VCaP (cell line): ENCODE results near the gene TES.

Experiments used
- H3K27ac ChIP-seq: fragments of 450-650 bp; 2 replicates; pipeline ENCODE4 v1.5.1; 2017
- CTCF ChIP-seq: fragments of 450-650 bp; conservative IDR thresholded peaks from 2 replicates; pipeline ENCODE4 v1.5.1; 2017; ENCODE audit warnings: mild to moderate bottlenecking, moderate library complexity

Gene TES

GRCh38 chr7:116249969-116250553 is 39.7 kb downstream of the TES start:
- no peak overlapping the region for H3K27ac ChIP-seq
- peak; percentile 66 for TF ChIP-seq CTCF

- no peak for TF ChIP-seq CTCF
- H3K27ac ChIP-seq, result no peak overlapping the region
Measured at GRCh38 chr7:116251675-116252074, 41.3 kb downstream of the TES start.

GRCh38 chr7:116252249-116252648 is 41.9 kb downstream of the TES start:
- H3K27ac ChIP-seq, result no peak overlapping the region
- TF ChIP-seq CTCF, result no peak

GRCh38 chr7:116257156-116257555 is 46.8 kb downstream of the TES start:
- TF ChIP-seq CTCF, result no peak
- H3K27ac ChIP-seq, result no peak overlapping the region

GRCh38 chr7:116258734-116259133 is 48.4 kb downstream of the TES start:
- no peak overlapping the region for H3K27ac ChIP-seq
- peak; percentile 86 for TF ChIP-seq CTCF

- no peak for TF ChIP-seq CTCF
- H3K27ac ChIP-seq, result no peak overlapping the region
Measured at GRCh38 chr7:116259156-116259870, 49.0 kb downstream of the TES start.

- no peak for TF ChIP-seq CTCF
- H3K27ac ChIP-seq, result no peak overlapping the region
Measured at GRCh38 chr7:116259871-116260440, 49.6 kb downstream of the TES start.
